Prostate gland (tissue), 2 donors: ENCODE results near the gene STUM. TPM values are rescaled to one million over a fixed set of nuclear protein-coding genes. Genes with fewer than 3 reads are reported as not detected.
"Not testable (repeated sequence)": the region's sequence is repeated elsewhere in the genome, so short reads cannot be mapped to it uniquely, and the experiment has no call there.

Experiments used
- DNase-seq: peaks from one replicate; pipeline ENCODE4 v3.0.0-alpha.2; 2019; ENCODE audit warnings: low spot score
- H3K27ac ChIP-seq, 2 donors: fragments of 200-600 bp; sonication (generic); 2 replicates each; pipeline ENCODE4 v1.5.1; 2017 to 2019
- H3K27me3 ChIP-seq: fragments of 200-600 bp; sonication (generic); replicated peaks from 2 replicates; pipeline ENCODE4 v1.5.1; 2019; ENCODE audit not compliant: insufficient read depth
- H3K36me3 ChIP-seq, 2 donors: fragments of 200-600 bp; sonication (generic); 1 replicate in 1 of 2; 2 replicates in 1 of 2; pipeline versions ENCODE4 v1.5.1 to v1.8.1; 2017 to 2019
- H3K4me1 ChIP-seq: fragments of 200-600 bp; sonication (generic); replicated peaks from 2 replicates; pipeline ENCODE4 v1.5.1; 2019
- H3K4me3 ChIP-seq, 2 donors: fragments of 200-600 bp; sonication (generic); 2 replicates each; pipeline ENCODE4 v1.5.1; 2017 to 2019
- H3K9me3 ChIP-seq: fragments of 200-600 bp; sonication (generic); 2 replicates; pipeline ENCODE4 v1.5.1; 2017
- CTCF ChIP-seq, 4 experiments: fragments of 200-600 bp in 2 of 4; fragments of 450-650 bp in 2 of 4; sonication (generic) in 2 of 4; IDR thresholded peaks; 1 replicate in 3 of 4; 2 replicates in 1 of 4; pipeline ENCODE4 v1.5.1; 2016 to 2019; ENCODE audit warnings: antibody characterized with exemption in 4 of 4, mild to moderate bottlenecking in 2 of 4, moderate library complexity in 2 of 4
- POLR2A ChIP-seq: fragments of 450-650 bp; IDR thresholded peaks from one replicate; pipeline ENCODE4 v1.6.1; 2016; ENCODE audit warnings: antibody characterized with exemption, mild to moderate bottlenecking
- POLR2AphosphoS5 ChIP-seq: sonication (generic); formaldehyde crosslinking; IDR thresholded peaks from one replicate; pipeline ENCODE4 v1.6.1; 2017; ENCODE audit warnings: antibody characterized with exemption
- WGBS: methylation state at CpG from one replicate; pipeline ENCODE4 v1.1.5; 2018; 5-methylcytosine and 5-hydroxymethylcytosine counted together
- intact Hi-C: fragments of 100-400 bp; cut with DNase I; formaldehyde crosslinking; loops from one replicate; pipeline ENCODE4 v1.14.2; 2022
- total RNA-seq, 2 donors: library from RNA; depleted of rRNA; stranded (reverse); fragments of >200 nt; gene quantifications; one replicate each; pipeline ENCODE4 v1.1.0, GENCODE V29; 2016

Gene STUM
- total RNA-seq, 2 donors from 2014 or later, result 1.9 to 4.3 TPM

GRCh38 chr1:226637147-226637935 is 88.8 kb downstream of the STUM start:
- peak overlapping the region; percentile 60 to 61 for H3K27ac ChIP-seq
- no peaks in the 10 kb centered on the region for H3K27me3 ChIP-seq
- H3K9me3 ChIP-seq, result no peaks in the 10 kb centered on the region
- no peak for DNase-seq
- H3K4me1 ChIP-seq, result peaks cover 18% of the 10 kb centered on the region
- TF ChIP-seq POLR2AphosphoS5 (no peak), CTCF (IDR thresholded peaks at IDR 0.05) (peak in 3 of 4 experiments; percentile 22 to 35 (median 29))
- intact Hi-C loops, result loop anchor here (5.0 to 10.0 kb wide), 2 partner anchors 213 to 800 kb away; no protein-coding TSS in a partner anchor
- H3K36me3 ChIP-seq, result peaks cover 0 to 2% of the 10 kb centered on the region in 2 donors
- H3K4me3 ChIP-seq, result no peak overlapping the region
- 73% methylated on average over 29 of the region's 29 CpGs for WGBS

GRCh38 chr1:226638001-226638601 is 89.5 kb downstream of the STUM start:
- Histone ChIP-seq H3K4me3 (no peak overlapping the region), H3K36me3 (peaks cover 0 to 2% of the 10 kb centered on the region in 2 donors), H3K27ac (peak overlapping the region; percentile 60 to 61), H3K4me1 (peaks cover 14% of the 10 kb centered on the region), H3K9me3 (no peaks in the 10 kb centered on the region), H3K27me3 (no peaks in the 10 kb centered on the region)
- WGBS, result 43% methylated on average over 10 of the region's 10 CpGs
- DNase-seq, result no peak
- no peak for TF ChIP-seq POLR2A
- no peak for TF ChIP-seq POLR2AphosphoS5
- intact Hi-C loops, result loop anchor here (5.0 to 10.0 kb wide), 2 partner anchors 213 to 799 kb away; no protein-coding TSS in a partner anchor

GRCh38 chr1:226638608-226639007 is 90.0 kb downstream of the STUM start:
- DNase-seq, result peak; percentile 36
- TF ChIP-seq CTCF (IDR thresholded peaks at IDR 0.05) (no peak), POLR2AphosphoS5 (peak; percentile 12), POLR2A (no peak)
- Histone ChIP-seq H3K4me3 (no peak overlapping the region), H3K36me3 (peaks cover 0 to 2% of the 10 kb centered on the region in 2 donors), H3K27ac (peak overlapping the region; percentile 60 to 61), H3K4me1 (peaks cover 10% of the 10 kb centered on the region), H3K9me3 (no peaks in the 10 kb centered on the region), H3K27me3 (no peaks in the 10 kb centered on the region)
- WGBS, result 67% methylated on average over 16 of the region's 16 CpGs
- intact Hi-C loops, result loop anchor here (5.0 to 10.0 kb wide), 2 partner anchors 214 to 799 kb away; no protein-coding TSS in a partner anchor

GRCh38 chr1:226639206-226639605 is 90.6 kb downstream of the STUM start:
- H3K27ac ChIP-seq, result peak overlapping the region in 1 of 2 donors; percentile 61
- H3K9me3 ChIP-seq, H3K27me3 ChIP-seq, H3K4me1 ChIP-seq, H3K36me3 ChIP-seq, H3K4me3 ChIP-seq, DNase-seq: not testable (repeated sequence)
- WGBS, result 96% methylated on average over 8 of the region's 8 CpGs
- intact Hi-C loops, result loop anchor here (5.0 to 10.0 kb wide), 2 partner anchors 214 to 798 kb away; no protein-coding TSS in a partner anchor

GRCh38 chr1:226639631-226640061 is 91.1 kb downstream of the STUM start:
- intact Hi-C loops, result loop anchor here (5.0 to 10.0 kb wide), 2 partner anchors 215 to 798 kb away; no protein-coding TSS in a partner anchor
- Histone ChIP-seq H3K4me1 (peaks cover 7% of the 10 kb centered on the region), H3K27ac (peak overlapping the region in 1 of 2 donors; percentile 61), H3K4me3 (no peak overlapping the region), H3K27me3 (no peaks in the 10 kb centered on the region), H3K36me3 (peaks cover 0 to 2% of the 10 kb centered on the region in 2 donors), H3K9me3 (no peaks in the 10 kb centered on the region)
- 93% methylated on average over 18 of the region's 18 CpGs for WGBS
- no peak for DNase-seq
- TF ChIP-seq POLR2A (no peak), CTCF (IDR thresholded peaks at IDR 0.05) (no peak), POLR2AphosphoS5 (no peak)
